ENCODE data around the gene CBR4. TPM values are rescaled to one million over a fixed set of nuclear protein-coding genes. Genes with fewer than 3 reads are reported as not detected.
"Not testable (repeated sequence)": the region's sequence is repeated elsewhere in the genome, so short reads cannot be mapped to it uniquely, and the experiment has no call there.

Gene CBR4
- total RNA-seq, 1 experiment from 2014 or later: 24.0 TPM

- H3K27me3 Mint-ChIP-seq (ENCODE audit: insufficient read depth, unreplicated experiment): no peaks in the 10 kb centered on the region
- no peak overlapping the region for H3K4me3 Mint-ChIP-seq (ENCODE audit: unreplicated experiment)
- ChIA-PET POLR2A (no interaction called here), CTCF (interaction anchor here (1.3 kb wide), 1 partner anchor 10 kb away, joined by 7 read pairs; no protein-coding TSS in a partner anchor)
- intact Hi-C loops (cut with micrococcal nuclease): loop anchor here (5.0 kb wide), 1 partner anchor 408 kb away; no protein-coding TSS in a partner anchor
- TF ChIP-seq, protein P1, sequence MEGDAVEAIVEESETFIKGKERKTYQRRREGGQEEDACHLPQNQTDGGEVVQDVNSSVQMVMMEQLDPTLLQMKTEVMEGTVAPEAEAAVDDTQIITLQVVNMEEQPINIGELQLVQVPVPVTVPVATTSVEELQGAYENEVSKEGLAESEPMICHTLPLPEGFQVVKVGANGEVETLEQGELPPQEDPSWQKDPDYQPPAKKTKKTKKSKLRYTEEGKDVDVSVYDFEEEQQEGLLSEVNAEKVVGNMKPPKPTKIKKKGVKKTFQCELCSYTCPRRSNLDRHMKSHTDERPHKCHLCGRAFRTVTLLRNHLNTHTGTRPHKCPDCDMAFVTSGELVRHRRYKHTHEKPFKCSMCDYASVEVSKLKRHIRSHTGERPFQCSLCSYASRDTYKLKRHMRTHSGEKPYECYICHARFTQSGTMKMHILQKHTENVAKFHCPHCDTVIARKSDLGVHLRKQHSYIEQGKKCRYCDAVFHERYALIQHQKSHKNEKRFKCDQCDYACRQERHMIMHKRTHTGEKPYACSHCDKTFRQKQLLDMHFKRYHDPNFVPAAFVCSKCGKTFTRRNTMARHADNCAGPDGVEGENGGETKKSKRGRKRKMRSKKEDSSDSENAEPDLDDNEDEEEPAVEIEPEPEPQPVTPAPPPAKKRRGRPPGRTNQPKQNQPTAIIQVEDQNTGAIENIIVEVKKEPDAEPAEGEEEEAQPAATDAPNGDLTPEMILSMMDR (IDR thresholded peaks at IDR 0.05; ENCODE audit: unreplicated experiment): no peak
- peaks cover 17% of the 10 kb centered on the region for H3K4me1 Mint-ChIP-seq (ENCODE audit: insufficient read depth, unreplicated experiment)
- BruUV-seq (replicated peaks): no TSS peak
- DNase-seq (ENCODE audit: unreplicated experiment): no peak
- H3K27ac Mint-ChIP-seq (ENCODE audit: low read depth, unreplicated experiment): no peak overlapping the region
- H3K36me3 Mint-ChIP-seq (ENCODE audit: insufficient read depth, unreplicated experiment): peaks cover 25% of the 10 kb centered on the region
- H3K9me3 Mint-ChIP-seq (ENCODE audit: unreplicated experiment): no peaks in the 10 kb centered on the region
These were observed 15.1 kb downstream of the CBR4 start for GRCh38 chr4:168994958-168995357.

DNA sequence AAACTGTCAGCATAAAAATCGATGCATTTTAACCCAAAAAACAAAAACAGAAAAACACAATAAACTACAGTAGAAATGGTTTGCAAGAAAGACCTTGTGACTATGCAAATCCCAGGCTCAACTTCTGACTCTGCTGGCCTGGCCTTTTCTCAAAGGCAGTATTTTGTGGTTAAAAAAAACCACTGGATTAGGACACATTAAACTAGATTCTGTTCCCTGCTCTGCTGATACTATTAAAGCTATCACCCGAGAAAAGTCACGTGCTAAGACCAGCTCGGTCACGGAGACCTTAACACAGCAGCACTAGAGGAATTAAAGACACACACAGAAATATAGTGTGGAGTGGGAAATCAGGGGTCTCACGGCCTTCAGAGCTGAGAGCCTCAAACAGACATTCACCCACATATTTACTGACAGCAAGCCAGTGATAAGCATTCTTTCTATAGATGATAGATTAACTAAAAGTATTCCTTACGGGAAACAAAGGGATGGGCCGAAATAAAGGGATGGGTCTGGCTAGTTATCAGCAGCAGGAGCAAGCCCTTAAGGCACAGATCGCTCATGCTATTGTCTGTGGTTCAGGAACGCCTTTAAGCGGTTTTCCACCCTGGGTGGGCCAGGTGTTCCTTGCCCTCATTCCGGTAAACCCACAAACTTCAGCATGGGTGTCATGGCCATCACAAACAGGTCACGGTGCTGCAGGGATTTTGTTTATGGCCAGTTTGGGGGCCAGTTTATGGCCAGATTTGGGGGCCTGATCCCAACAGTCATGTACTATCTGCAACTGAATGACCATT lies 16.1 kb downstream of the CBR4 start:
- H3K27ac Mint-ChIP-seq (ENCODE audit: low read depth, unreplicated experiment): peak overlapping the region; percentile 87
- intact Hi-C loops (cut with micrococcal nuclease): loop anchor here (5.0 kb wide), 1 partner anchor 407 kb away; no protein-coding TSS in a partner anchor
- peak overlapping the region; percentile 37 for H3K4me3 Mint-ChIP-seq (ENCODE audit: unreplicated experiment)
- H3K9me3 Mint-ChIP-seq (ENCODE audit: unreplicated experiment): no peaks in the 10 kb centered on the region
- H3K4me1 Mint-ChIP-seq (ENCODE audit: insufficient read depth, unreplicated experiment): peaks cover 17% of the 10 kb centered on the region
- TF ChIP-seq, protein P1 (IDR thresholded peaks at IDR 0.05; ENCODE audit: unreplicated experiment): no peak
- POLR2A ChIA-PET: interaction anchor here (0.6 kb wide), 1 partner anchor 20 kb away, joined by 3 read pairs; no protein-coding TSS in a partner anchor
- CTCF ChIA-PET: interaction anchor here (1.0 to 1.1 kb wide), 2 partner anchors 12 to 16 kb away, joined by 3 to 4 read pairs; partner anchors contain the start of gene CBR4
- no peaks in the 10 kb centered on the region for H3K27me3 Mint-ChIP-seq (ENCODE audit: insufficient read depth, unreplicated experiment)
- DNase-seq (ENCODE audit: unreplicated experiment): peak; percentile 21
- no TSS peak for BruUV-seq (replicated peaks)
- H3K36me3 Mint-ChIP-seq (ENCODE audit: insufficient read depth, unreplicated experiment): peaks cover 30% of the 10 kb centered on the region

GRCh38 chr4:168992952-168993482 lies 17.0 kb downstream of the CBR4 start:
- not testable (repeated sequence) for DNase-seq (ENCODE audit: unreplicated experiment); H3K9me3 Mint-ChIP-seq (ENCODE audit: unreplicated experiment); H3K27me3 Mint-ChIP-seq (ENCODE audit: insufficient read depth, unreplicated experiment); BruUV-seq (replicated peaks)
- H3K27ac Mint-ChIP-seq (ENCODE audit: low read depth, unreplicated experiment): peak overlapping the region; percentile 87
- H3K4me1 Mint-ChIP-seq (ENCODE audit: insufficient read depth, unreplicated experiment): peaks cover 17% of the 10 kb centered on the region
- intact Hi-C loops (cut with micrococcal nuclease): loop anchor here (5.0 kb wide), 1 partner anchor 406 kb away; no protein-coding TSS in a partner anchor
- H3K36me3 Mint-ChIP-seq (ENCODE audit: insufficient read depth, unreplicated experiment): peaks cover 23% of the 10 kb centered on the region
- ChIA-PET POLR2A (interaction anchor here (0.6 kb wide), 1 partner anchor 21 kb away, joined by 3 read pairs; no protein-coding TSS in a partner anchor), CTCF (interaction anchor here (0.6 to 1.4 kb wide), 6 partner anchors 13 to 738 kb away, joined by 3 to 7 read pairs (median 4); partner anchors contain the start of gene CBR4)
- H3K4me3 Mint-ChIP-seq (ENCODE audit: unreplicated experiment): peak overlapping the region; percentile 37

- Mint-ChIP-seq H3K4me1 (ENCODE audit: insufficient read depth, unreplicated experiment) (no peaks in the 10 kb centered on the region), H3K36me3 (ENCODE audit: insufficient read depth, unreplicated experiment) (peaks cover 32% of the 10 kb centered on the region)
- TF ChIP-seq, protein P1 (IDR thresholded peaks at IDR 0.05; ENCODE audit: unreplicated experiment): no peak
These were observed 28.1 kb downstream of the CBR4 start for GRCh38 chr4:168981942-168982341.

More at GRCh38 chr4:168981942-168982341, 28.1 kb downstream of the CBR4 start:
- POLR2A ChIA-PET: interaction anchor here (0.6 kb wide), 1 partner anchor 495 kb away, joined by 3 read pairs; no protein-coding TSS in a partner anchor
- BruUV-seq (replicated peaks): no TSS peak
- Mint-ChIP-seq H3K4me3 (ENCODE audit: unreplicated experiment) (no peak overlapping the region), H3K27me3 (ENCODE audit: insufficient read depth, unreplicated experiment) (no peaks in the 10 kb centered on the region), H3K9me3 (ENCODE audit: unreplicated experiment) (peaks cover 11% of the 10 kb centered on the region), H3K27ac (ENCODE audit: low read depth, unreplicated experiment) (no peak overlapping the region)
- CTCF ChIA-PET: no interaction called here
- DNase-seq (ENCODE audit: unreplicated experiment): no peak
- intact Hi-C loops (cut with micrococcal nuclease): no loop called here

All from MCF 10A (cell line).